ENCODE data around the gene TNS2.

The TNS2 gene

DNA sequence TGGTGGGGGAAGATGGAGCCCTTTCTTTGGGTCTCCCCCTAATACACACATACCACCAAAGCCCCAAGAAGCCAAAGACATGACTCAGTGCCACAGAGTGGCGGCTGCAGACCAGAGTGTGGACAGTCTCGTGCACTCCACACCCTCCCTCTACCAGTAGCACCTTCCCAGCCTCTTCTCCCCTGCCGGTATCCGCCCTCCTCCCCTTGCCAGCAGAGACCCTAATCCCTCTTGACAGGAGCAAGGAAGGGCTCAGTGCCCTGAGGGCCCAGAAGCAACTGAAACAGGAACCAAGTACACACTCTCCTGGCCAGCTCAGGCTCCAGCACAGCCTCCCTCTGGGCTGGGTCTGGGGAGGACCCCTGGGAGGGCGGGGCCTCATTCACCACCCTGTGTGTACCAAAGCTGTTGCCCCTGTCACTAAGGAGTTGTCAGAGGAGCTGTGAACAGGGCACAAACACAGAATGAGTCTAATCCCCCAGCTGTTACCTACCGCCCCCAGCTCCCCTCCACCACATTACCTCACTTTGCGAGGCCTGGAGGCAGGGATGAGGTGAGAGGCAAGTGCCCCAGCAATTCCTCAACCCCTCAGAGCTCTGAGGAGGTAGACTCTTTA, 21.1 kb downstream of the TNS2 start:
- Histone ChIP-seq H3K79me2 (ENCODE audit: insufficient read depth, low read length) (no peaks in the 10 kb centered on the region), H3K9me3 (ENCODE audit: insufficient read depth, low read length, severe bottlenecking) (no peaks in the 10 kb centered on the region), H3K4me2 (ENCODE audit: insufficient read depth, low read length) (no peak overlapping the region), H4K20me1 (ENCODE audit: insufficient read depth, low read length) (peaks cover 4% of the 10 kb centered on the region; the same call in 1 of the 2 replicates), H3K27ac (ENCODE audit: low read length) (no peak overlapping the region), H2AFZ (ENCODE audit: low read depth, low read length) (no peak overlapping the region), H3K4me3 (ENCODE audit: low read depth in 1 of 2, low read length in 2 of 2) (no peak overlapping the region), H3K4me1 (ENCODE audit: insufficient read depth, low read length) (no peaks in the 10 kb centered on the region), H3K9ac (ENCODE audit: low read depth, low read length) (no peak overlapping the region), H3K36me3 (ENCODE audit: insufficient read depth, low read length) (peaks cover 48% of the 10 kb centered on the region), H3K27me3 (ENCODE audit: insufficient read depth, low read length, poor library complexity) (no peaks in the 10 kb centered on the region)
- DNase-seq (no peak), ATAC-seq (ENCODE audit: insufficient read depth, low read depth) (no peak)
- TF ChIP-seq EZH2 (IDR thresholded peaks at IDR 0.05; ENCODE audit: borderline replicate concordance, low read depth, low read length, severe bottlenecking): no peak
- TF ChIP-seq, protein P1, sequence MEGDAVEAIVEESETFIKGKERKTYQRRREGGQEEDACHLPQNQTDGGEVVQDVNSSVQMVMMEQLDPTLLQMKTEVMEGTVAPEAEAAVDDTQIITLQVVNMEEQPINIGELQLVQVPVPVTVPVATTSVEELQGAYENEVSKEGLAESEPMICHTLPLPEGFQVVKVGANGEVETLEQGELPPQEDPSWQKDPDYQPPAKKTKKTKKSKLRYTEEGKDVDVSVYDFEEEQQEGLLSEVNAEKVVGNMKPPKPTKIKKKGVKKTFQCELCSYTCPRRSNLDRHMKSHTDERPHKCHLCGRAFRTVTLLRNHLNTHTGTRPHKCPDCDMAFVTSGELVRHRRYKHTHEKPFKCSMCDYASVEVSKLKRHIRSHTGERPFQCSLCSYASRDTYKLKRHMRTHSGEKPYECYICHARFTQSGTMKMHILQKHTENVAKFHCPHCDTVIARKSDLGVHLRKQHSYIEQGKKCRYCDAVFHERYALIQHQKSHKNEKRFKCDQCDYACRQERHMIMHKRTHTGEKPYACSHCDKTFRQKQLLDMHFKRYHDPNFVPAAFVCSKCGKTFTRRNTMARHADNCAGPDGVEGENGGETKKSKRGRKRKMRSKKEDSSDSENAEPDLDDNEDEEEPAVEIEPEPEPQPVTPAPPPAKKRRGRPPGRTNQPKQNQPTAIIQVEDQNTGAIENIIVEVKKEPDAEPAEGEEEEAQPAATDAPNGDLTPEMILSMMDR (IDR thresholded peaks at IDR 0.05; ENCODE audit: borderline replicate concordance, extremely low read depth, low read length, poor library complexity, severe bottlenecking): no peak

- H3K4me1 ChIP-seq (ENCODE audit: insufficient read depth, low read length): no peaks in the 10 kb centered on the region
- no peak overlapping the region for H3K4me3 ChIP-seq (ENCODE audit: low read depth in 1 of 2, low read length in 2 of 2)
- H2AFZ ChIP-seq (ENCODE audit: low read depth, low read length): no peak overlapping the region
- DNase-seq (no peak), ATAC-seq (ENCODE audit: insufficient read depth, low read depth) (no peak)
- no peak overlapping the region for H3K9ac ChIP-seq (ENCODE audit: low read depth, low read length)
- no peaks in the 10 kb centered on the region for H3K27me3 ChIP-seq (ENCODE audit: insufficient read depth, low read length, poor library complexity)
- peaks cover 48% of the 10 kb centered on the region for H3K36me3 ChIP-seq (ENCODE audit: insufficient read depth, low read length)
- TF ChIP-seq EZH2 (IDR thresholded peaks at IDR 0.05; ENCODE audit: borderline replicate concordance, low read depth, low read length, severe bottlenecking): no peak
- TF ChIP-seq, protein P1 (IDR thresholded peaks at IDR 0.05; ENCODE audit: borderline replicate concordance, extremely low read depth, low read length, poor library complexity, severe bottlenecking): no peak
- H4K20me1 ChIP-seq (ENCODE audit: insufficient read depth, low read length): peaks cover 4% of the 10 kb centered on the region; the same call in 1 of the 2 replicates
- H3K27ac ChIP-seq (ENCODE audit: low read length): no peak overlapping the region
- H3K79me2 ChIP-seq (ENCODE audit: insufficient read depth, low read length): no peaks in the 10 kb centered on the region
- H3K9me3 ChIP-seq (ENCODE audit: insufficient read depth, low read length, severe bottlenecking): no peaks in the 10 kb centered on the region
- H3K4me2 ChIP-seq (ENCODE audit: insufficient read depth, low read length): no peak overlapping the region
These were observed 22.0 kb downstream of the TNS2 start for GRCh38 chr12:53071591-53072551.

DNA sequence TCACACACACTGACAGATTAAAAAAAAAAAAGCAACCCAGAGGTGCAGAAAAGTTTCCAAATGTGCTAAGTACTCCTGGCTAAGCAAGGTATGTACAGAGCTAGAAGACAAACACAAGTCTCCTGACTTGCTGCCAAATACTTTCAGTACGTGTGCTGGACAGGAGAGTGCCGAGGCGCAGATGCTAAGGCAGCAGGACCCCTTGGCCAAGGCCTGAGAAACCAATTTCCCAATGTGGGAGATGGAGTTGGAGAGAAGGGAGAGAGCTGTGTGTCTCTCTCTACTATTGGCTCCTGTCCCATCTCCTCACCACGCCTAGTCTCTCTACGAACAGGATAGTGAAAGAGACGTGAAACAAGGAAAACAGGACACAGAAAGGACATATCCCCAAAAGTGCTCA, 24.0 kb downstream of the TNS2 start:
- Histone ChIP-seq H4K20me1 (ENCODE audit: insufficient read depth, low read length) (peaks cover 4% of the 10 kb centered on the region; the same call in 1 of the 2 replicates), H3K27me3 (ENCODE audit: insufficient read depth, low read length, poor library complexity) (no peaks in the 10 kb centered on the region), H3K4me3 (ENCODE audit: low read depth in 1 of 2, low read length in 2 of 2) (no peak overlapping the region), H3K4me2 (ENCODE audit: insufficient read depth, low read length) (no peak overlapping the region), H3K9me3 (ENCODE audit: insufficient read depth, low read length, severe bottlenecking) (no peaks in the 10 kb centered on the region), H3K9ac (ENCODE audit: low read depth, low read length) (no peak overlapping the region), H3K27ac (ENCODE audit: low read length) (no peak overlapping the region), H3K4me1 (ENCODE audit: insufficient read depth, low read length) (peaks cover 13% of the 10 kb centered on the region), H3K36me3 (ENCODE audit: insufficient read depth, low read length) (peaks cover 46% of the 10 kb centered on the region), H2AFZ (ENCODE audit: low read depth, low read length) (no peak overlapping the region), H3K79me2 (ENCODE audit: insufficient read depth, low read length) (peaks cover 9% of the 10 kb centered on the region)
- ATAC-seq (ENCODE audit: insufficient read depth, low read depth): no peak
- no peak for DNase-seq
- TF ChIP-seq, protein P1 (IDR thresholded peaks at IDR 0.05; ENCODE audit: borderline replicate concordance, extremely low read depth, low read length, poor library complexity, severe bottlenecking): no peak
- no peak for TF ChIP-seq EZH2 (IDR thresholded peaks at IDR 0.05; ENCODE audit: borderline replicate concordance, low read depth, low read length, severe bottlenecking)

All from DND-41 (cell line).